NCI-H82 treated with DMSO at 0.1 percent for 48 hours (cell line): ENCODE results near the gene SSR1.
"Not testable (repeated sequence)": the region's sequence is repeated elsewhere in the genome, so short reads cannot be mapped to it uniquely, and the experiment has no call there.

ENCODE experiments used
- DNase-seq: peaks from one replicate; lab custom pipeline; 2025; ENCODE audit not compliant: unreplicated experiment; lab: John Stamatoyannopoulos, UW

The SSR1 gene

DNA sequence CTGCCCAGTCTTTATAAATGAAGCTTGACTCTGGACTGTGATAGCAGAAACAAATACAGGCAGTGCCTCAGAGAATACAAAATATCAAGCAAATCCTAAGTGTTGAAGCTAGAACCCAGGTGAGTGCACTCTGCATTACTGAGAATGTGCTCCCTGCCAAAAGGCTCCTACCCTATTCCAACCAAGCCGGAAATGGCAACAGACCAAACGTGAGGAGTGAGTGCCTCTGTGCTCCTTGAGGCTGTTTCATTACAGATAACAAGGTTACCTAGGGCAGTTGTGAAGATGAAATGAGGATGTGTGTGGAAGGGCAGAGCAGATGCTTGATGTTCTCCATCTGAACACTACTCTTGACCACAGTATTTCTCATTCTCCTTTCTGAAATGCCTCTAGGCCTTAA is 29.3 kb downstream of the SSR1 start:
- no peak for DNase-seq

DNA sequence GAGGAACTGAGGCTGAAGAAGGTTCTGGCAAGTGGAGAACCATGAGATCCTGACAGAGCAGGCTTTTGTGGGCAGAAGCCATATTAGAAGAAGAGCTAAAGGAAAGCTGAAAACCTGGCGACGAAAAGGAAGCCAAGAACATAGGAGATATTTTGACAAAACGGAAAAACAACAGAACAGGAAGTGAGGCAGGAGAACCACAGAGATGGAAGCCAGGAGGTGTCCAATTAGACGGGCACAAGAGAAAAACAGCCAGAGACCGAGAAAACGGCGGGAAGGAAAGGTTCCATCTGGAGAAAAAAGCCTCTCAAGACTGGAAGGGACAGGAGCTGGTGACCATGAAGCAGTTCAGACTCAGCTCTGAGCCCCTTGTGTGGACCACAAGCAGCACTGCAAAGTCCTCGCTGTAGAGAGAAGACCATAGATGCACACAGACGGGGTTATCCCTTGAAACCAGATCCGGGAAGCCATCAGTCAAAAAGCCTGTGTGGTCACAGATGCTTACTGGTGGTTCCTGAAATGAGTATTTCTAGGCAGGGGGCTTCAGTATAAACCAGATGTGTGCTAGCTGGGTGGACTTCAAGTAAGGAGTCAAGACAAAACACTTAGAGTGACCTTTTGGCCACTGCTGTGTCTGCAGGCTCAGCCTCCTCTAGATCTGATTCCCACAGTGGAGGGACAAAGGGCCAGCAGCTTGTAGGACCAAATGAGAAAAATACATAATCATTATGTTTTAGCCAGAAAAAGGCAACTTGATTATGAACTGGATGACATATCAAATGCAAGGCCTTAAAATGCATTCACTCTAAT is 30.7 kb downstream of the SSR1 start:
- no peak for DNase-seq

DNA sequence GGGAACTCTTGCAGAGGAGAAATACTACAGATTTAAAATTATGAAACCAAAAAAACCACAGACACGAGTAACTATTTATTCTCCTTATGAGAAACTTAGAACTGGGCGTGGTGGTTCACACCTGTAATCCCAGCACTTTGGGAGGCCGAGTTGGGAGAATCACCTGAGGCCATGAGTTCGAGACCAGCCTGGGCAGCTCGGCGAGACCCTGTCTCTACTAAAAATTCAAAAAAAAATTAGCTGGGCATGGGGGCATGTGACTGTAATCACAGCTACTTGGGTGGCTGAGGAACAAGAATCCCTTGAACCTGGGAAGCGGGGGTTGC is 36.8 kb downstream of the SSR1 start:
- DNase-seq, result no peak

DNA sequence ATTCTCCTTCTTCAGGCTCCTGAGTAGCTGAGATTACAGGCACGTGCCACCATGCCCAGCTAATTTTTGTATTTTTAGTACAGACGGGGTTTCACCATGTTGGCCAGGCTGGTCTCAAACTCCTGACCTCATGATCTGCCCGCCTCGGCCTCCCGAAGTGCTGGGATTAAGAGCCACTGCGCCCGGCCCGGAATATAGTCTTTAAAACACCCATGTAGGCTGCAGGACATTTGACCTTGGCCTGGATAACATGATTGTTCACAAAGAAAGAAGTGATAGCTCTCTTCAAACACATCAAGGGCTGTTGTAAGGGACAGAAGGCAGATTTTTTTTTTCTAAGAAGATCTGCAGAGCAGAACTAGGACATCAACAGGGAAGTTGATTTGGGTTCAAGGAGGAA is 38.5 kb downstream of the SSR1 start:
- not testable (repeated sequence) for DNase-seq

DNA sequence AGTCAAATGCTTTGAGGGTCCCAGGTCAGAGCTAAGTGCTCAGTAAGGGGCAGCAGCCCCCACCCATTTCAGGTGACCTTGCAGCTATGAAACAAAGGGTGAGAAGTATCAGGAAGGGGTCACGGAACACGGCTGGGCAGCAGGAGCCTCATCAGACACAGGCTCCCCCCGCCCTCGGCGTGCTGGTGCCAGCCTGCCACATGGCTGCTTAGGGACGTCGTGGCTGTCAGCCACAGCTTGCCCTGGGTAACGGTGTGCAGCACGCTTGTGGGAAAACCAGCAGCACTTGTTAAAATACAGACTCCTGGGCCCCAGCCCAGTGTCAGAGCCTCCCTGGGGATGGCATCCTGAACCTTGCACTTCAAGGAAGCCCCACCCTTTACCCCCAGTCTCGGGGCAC is 39.3 kb downstream of the SSR1 start:
- DNase-seq, result no peak

DNA sequence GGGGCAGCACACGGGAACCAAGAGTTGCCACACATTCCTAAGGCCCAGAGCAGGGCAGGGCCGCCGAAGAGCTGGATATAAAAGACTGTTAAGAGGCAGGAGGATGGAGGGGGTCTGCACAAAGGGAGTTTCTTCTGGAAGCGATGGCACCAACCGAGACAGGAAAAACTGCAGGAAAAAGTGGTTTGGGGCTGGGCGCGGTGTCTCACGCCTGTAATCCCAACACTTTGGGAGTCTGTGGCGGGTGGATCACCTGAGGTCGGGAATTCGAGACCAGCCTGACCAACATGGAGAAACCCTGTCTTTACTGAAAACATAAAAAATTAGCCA is 41.8 kb downstream of the SSR1 start:
- DNase-seq, result no peak

DNA sequence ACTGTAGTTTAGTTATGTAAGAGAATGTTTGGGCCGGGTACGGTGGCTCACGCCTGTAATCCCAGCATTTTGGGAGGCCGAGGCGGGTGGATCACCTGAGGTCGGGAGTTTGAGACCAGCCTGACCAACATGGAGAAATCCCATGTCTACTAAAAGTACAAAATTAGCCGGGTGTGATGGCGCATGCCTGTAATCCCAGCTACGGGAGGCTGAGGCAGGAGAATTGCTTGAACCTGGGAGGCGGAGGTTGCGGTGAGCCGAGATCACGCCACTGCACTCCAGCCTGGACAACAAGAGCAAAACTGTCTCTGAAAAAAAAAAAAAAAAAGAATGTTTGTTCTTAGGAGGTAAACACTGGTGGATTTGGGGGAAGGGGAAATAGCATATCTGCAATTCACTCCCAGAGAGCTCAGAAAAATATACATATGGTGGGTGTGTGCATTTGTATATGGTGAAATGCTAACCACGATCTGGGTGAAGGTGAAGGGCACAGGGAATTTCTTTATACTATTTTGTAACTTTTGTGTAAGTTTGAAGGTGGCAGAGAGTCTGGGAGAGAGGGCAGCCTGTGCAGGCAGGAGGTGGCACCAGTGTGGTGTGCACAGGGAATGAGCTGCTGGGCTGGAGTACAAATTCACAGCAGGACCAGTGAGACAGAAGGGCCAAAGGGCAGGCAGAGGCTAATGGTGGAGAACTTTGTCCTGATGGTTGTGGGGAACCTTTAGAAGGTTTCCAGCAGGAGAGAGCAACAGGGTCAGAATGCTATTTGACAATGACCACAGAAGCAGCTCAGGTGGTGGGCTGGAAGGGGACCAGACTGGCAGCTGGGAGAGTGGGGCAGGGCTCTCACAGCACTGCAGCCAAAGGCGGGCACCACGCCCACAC is 42.4 kb downstream of the SSR1 start:
- no peak for DNase-seq

DNA sequence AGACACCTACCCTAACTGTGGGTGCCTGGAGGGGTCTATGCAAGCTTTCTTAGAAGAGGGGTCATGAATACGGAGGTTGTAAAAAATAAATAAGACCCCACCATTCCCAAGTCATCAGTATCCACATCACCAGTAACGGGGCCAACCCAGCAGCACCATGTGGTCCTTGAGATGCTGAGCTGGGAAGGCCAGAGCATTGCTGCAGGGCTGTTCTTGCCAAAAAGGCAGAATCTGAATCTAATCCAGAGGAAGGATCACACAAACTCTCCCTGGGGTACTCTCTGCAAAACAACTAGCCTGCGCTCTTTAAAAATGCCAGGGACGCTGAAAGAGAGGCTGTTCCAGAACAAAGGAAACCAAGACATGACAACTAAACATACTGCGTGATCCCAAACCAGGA is 43.2 kb downstream of the SSR1 start:
- DNase-seq, result no peak

DNA sequence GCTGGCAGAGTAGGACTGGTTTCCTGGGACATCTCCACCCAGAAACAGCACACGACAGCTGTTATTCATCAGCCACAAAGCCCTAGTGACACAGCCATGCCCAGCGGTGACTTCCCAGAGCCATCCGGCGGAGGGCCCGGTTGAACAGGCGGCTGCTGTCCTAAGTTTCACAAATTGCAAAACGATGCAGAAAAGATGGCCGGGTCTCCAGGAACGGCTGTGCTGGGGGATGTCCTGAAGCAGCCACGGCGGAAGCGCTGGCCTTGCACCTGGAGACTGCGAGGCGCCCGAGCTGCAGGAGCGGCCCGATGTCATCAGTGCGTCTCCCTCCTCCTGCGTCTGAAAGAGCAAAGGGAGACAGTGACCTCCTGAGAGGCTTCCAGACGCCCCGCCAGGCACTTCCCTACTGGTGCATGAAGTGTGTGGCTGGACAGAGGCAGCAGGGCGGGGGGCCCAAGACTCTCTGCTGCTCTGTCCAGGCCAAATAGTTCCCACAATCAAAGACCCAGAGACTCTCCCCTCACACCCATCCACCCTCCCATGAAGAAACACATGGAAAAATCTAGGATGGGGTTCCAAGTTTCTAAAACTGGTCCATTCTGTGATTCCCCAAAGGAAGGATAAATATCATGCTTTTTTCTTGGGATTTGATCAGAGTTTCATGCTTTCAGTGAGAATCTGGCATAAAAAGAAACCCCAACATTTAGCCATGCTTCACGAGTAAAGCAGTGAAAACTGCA is 44.0 kb downstream of the SSR1 start:
- DNase-seq, result no peak

DNA sequence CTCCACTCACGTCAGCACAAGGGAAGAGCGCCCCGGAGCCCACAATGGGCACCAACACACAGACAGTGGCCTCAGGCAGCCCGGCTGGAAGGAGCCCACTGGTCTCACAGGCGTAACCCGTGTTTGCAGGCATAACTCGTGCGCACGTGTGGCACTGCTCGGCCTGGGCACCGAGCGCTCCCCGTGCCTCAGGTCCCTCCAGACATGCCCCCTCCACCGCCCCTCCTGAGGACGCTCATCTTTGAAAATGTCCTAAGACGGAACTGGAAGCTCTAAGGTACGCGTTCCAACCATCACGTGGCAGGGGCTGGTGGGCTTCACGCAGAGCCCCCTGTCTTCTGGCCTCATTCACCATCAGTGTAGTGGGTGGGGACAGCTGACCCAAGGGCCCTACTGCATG is 44.6 kb downstream of the SSR1 start:
- no peak for DNase-seq

DNA sequence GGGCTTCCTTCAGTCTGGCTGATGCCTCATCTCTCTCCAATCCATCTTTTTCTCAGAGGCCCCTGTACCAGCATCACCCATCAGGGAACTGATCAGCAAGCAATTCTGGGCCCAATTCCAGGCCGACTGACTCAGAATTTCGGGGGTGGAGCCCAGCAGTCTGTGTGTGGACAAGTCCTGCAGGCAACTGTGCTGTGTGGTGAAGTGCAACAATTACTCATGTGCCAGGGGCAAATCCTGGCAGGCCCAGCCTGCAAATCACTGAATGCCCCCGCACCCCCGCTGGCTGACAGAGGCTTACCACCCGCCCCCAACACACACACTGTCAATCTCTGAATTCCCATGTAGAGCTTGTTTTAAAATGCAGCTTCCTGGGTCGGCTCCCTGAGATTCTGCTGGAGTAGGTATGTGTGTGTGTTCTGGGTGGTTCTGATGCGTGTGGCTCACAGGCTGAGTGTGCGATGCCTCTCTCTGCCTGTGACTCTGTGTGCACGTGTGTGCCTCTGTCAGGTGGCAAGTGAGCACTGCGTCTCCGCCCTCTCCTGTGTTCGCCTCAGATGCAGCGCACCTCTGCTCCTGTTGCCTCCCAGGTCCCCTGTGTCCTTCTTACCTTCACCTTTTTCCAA is 45.4 kb downstream of the SSR1 start:
- DNase-seq, result no peak

DNA sequence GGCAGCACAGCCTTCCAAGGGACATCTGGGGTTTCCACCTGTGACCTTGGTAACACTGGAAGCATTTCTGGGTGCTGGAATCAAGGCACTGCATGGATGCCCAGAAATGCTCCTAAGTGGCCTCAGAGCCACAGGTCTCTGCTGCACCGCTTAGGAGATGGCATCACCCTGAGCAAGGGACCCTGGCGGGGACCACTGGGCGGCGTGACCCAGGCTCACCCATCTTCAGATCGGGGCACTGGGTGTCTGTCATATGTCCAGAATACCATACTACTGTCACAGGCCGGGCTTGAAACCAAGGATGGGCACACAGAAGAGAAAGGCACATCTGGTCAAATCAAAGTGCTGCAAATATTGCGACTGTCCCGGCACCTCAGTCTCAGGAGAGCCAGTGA is 45.9 kb downstream of the SSR1 start:
- DNase-seq, result no peak

DNA sequence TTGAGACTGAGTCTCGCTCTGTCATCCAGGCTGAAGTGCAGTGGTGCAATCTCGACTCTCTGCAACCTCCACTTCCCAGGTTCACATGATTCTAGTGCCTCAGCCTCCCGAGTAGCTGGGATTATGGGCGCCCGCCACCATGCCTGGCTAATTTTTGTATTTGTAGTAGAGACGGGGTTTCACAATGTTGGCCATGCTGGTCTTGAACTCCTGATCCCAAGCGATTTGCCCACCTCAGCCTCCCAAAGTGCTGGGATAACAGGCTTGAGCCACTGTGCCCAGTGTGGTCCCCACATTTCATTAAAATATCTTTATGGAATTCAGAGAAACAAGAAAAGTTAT is 47.6 kb downstream of the SSR1 start:
- DNase-seq, result not testable (repeated sequence)

DNA sequence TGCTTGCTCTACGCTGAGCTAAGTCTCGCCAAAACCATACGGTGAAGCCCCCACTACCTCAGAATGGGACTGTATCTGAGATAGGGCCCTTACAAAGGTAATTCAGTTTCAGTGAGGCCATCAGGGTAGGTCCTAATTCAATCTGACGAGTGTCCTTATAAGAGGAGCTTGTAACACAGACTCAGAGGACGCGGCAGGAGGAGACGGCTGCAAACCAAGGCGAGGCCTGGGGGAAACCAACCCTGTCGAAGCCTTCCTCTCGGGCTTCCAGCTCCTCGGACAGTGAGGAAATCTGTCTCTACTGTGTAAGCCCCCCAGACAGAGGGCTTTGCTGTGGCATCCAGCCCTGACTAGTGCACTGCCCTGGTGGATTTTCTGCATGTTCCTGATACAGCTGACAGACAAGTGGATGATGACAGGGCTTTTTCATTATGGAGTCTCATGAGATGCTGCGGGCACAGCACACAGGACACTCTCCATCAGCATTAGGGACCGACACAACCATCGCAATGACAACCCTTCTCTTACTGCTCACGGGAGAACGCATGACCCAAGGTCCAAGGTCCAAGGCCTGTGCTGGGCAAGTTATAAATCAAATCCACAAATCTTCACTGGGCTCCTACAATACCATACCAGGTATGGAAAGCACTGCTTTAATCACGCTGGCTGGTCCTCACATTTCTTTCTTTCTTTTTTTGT is 48.2 kb downstream of the SSR1 start:
- no peak for DNase-seq

DNA sequence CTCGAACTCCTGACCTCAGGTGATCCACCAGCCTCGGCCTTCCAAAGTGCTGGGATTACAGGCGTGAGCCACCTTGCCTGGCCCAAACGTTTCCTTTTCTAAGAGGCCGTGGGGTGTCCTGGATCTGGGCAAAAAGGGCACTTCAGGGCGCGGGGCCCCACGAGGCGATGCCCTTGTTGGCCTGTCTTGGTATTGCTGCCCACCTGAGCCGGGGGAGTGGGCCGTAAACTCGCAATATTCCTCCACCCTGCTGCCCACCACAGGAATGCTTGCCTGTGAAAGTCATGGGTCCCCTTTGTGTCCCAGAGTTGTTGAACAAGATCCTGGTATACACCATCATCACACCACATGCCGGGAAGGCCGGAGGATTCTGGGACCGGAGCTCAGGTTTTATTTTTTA is 49.0 kb downstream of the SSR1 start:
- DNase-seq, result no peak

DNA sequence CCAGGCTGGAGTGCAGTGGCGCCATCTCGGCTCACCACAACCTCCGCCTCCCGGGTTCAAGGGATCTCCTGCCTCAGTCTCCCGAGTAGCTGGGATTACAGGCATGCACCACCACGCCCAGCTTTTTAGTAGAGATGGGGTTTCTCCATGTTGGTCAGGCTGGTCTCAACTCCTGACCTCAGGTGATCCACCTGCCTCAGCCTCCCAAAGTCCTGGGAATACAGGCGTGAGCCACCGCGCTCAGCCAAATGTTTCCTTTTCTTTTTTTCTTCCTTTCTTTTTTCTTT is 49.5 kb downstream of the SSR1 start:
- not testable (repeated sequence) for DNase-seq

DNA sequence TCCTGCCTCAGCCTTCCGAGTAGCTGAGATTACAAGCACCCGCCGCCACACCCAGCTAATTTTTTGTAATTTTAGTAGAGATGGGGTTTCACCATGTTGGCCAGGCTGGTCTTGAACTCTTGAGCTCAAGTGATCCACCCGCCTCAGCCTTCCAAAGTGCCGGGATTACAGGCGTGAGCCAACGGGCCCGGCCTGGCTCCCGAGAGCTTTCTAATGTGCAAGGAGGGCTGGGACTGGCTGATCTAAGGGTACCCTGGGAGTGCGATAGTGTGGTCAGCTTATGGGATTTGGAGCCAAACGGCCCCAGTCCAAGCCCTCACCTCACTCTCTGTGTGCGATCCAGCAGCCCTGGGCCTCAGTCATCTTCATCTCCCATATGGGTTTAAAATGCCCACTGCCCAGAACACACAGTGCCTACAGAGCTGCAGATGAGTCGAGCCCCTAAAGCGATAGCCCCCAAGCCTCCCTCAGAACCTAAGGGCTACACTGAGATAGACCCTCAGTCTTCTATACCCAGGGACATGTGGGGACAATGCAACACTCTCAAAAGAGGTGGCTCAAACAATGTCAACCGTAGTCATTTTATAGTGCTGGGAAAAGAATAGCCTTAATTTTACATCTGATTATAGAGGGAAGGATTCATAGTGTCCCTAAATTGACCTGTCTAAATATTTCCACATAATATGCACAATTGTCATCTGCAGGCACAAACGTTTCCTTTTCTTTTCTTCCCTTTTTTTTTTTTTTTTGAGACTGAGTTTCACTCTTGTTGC is 50.1 kb downstream of the SSR1 start:
- no peak for DNase-seq

DNA sequence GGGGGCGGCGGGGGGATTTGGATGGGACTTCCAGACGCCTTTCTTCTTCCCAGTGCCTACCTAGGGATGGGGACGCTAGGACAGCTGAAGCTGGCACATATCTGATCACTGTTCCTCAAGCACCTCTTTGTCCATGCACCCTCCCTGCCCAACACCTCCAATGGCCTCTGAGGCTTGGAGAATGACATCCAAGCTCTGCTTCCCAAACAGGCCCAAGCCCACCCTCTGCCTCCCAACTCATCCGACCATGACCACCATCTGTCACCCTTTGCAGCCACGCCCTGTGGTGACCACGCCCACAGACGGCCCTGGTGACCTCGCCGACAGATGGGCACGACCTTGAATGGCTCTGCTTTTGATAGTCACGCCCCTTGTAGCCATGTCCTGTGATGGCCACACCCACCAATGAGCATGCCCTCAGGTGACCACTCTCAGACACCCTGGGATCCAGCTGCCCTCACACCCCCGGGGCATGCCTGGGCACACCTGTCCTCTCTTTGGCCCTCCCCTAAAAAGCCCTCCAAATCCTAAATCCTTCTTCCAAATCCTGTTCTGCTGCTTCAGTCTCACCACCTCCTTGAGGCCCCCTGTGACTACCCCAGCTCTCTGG is 51.0 kb downstream of the SSR1 start:
- peak; percentile 92 for DNase-seq

DNA sequence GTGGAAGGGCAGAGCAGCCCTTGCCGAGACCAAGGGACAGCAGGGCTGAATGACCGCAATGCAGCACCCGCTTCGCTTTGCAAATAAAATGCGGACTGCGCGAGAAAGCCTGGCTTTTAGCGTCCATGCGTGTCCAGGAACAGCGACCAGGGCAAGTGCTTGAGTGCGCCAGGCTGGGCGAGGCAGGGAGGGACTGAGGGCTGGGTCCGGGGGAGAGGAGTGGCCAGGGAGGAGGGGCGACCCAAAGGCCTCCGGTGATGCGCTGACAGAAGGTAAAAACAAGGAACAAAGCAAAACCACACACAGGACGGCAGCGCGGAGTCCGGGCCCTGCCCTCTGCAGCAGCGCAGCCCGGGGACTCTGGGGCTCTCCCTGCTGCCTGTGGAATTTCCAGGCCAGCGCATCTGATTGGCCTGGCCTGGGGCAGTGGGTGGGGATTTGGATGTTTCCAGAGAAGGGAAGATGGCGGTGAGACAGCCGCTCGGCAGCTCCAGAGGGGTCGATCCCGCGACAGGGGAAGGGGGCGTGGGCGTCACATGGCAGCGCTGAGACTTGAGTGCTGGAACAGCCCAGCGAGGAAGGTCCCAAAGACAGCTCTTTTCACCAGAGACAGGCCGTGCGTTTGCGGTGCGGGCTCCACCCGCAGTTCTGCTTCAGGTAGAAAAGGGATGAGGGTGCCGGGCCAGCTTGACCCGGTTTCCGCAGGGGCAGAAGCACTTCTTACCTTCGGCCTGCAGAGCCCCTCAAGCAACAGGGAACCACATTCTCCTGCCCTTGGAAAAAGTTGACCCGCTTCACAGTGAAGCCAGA is 51.8 kb downstream of the SSR1 start:
- peak; percentile 80 for DNase-seq
